ENCODE results near the gene OXNAD1.

OXNAD1 gene

GRCh38 chr3:16279010-16279801 is 14.2 kb downstream of the OXNAD1 start:
- DNase-seq: no peak

- peak; percentile 54 for DNase-seq
These were observed 15.7 kb downstream of the OXNAD1 start for GRCh38 chr3:16280671-16281070.

GRCh38 chr3:16284633-16285032 is 19.6 kb downstream of the OXNAD1 start:
- DNase-seq: no peak

GRCh38 chr3:16286161-16286560 is 21.1 kb downstream of the OXNAD1 start:
- no peak for DNase-seq

GRCh38 chr3:16286751-16287543 is 21.9 kb downstream of the OXNAD1 start:
- DNase-seq: no peak

- DNase-seq: no peak
These were observed 23.7 kb downstream of the OXNAD1 start for GRCh38 chr3:16288664-16289063.

GRCh38 chr3:16289144-16289889 is 24.3 kb downstream of the OXNAD1 start:
- DNase-seq: no peak

- DNase-seq: peak; percentile 52
These were observed 25.2 kb downstream of the OXNAD1 start for GRCh38 chr3:16290007-16290826.

- DNase-seq: peak; percentile 46
These were observed 25.8 kb downstream of the OXNAD1 start for GRCh38 chr3:16290827-16291196.

- no peak for DNase-seq
These were observed 29.8 kb downstream of the OXNAD1 start for GRCh38 chr3:16294844-16295243.

GRCh38 chr3:16295298-16295890 is 30.4 kb downstream of the OXNAD1 start:
- DNase-seq: no peak

- no peak for DNase-seq
These were observed 33.2 kb downstream of the OXNAD1 start for GRCh38 chr3:16297997-16298885.

- DNase-seq: no peak
These were observed 33.9 kb downstream of the OXNAD1 start for GRCh38 chr3:16298891-16299290.

GRCh38 chr3:16299746-16300145 is 34.7 kb downstream of the OXNAD1 start:
- DNase-seq: no peak

GRCh38 chr3:16300307-16300706 is 35.3 kb downstream of the OXNAD1 start:
- DNase-seq: peak; percentile 21

GRCh38 chr3:16300881-16301359 is 35.9 kb downstream of the OXNAD1 start:
- no peak for DNase-seq

- no peak for DNase-seq
These were observed 36.5 kb downstream of the OXNAD1 start for GRCh38 chr3:16301507-16301906.

GRCh38 chr3:16302082-16302631 is 37.1 kb downstream of the OXNAD1 start:
- no peak for DNase-seq

GRCh38 chr3:16303037-16303575 is 38.1 kb downstream of the OXNAD1 start:
- DNase-seq: no peak
